IMR-90 (cell line): ENCODE measurements around the gene TFAP2E. TPM values are rescaled to one million over a fixed set of nuclear protein-coding genes. Genes with fewer than 3 reads are reported as not detected.
A peak's percentile ranks its signal among the peaks of the same experiment; 100 is the strongest.

Source experiments
- ATAC-seq: fragments of 200-7000 bp; cut with Tn5 transposase; 2 replicates; pipeline ENCODE4 v1.9.1; 2020; ENCODE audit warnings: low read depth, mild to moderate bottlenecking, moderate library complexity
- BruUV-seq: library from RNA; stranded (reverse); fragments of 400-500 nt; replicated peaks from 2 replicates; lab custom pipeline; 2021; lab: Mats Ljungman, UMichigan
- CTCF ChIA-PET: fragments of 300-600 bp; formaldehyde crosslinking; extraction: SDS; loops from one replicate; lab custom pipeline; 2021; ENCODE audit warnings: antibody characterized with exemption; lab: Yijun Ruan, JAX
- POLR2A ChIA-PET: fragments of 300-600 bp; sonication (Branson Sonifier 250); formaldehyde crosslinking; loops from one replicate; lab custom pipeline; 2022; ENCODE audit warnings: antibody characterized with exemption; ENCODE audit not compliant: unreplicated experiment; lab: Charles Lee
- DNase-seq: peaks from one replicate; pipeline ENCODE4 v3.0.0; 2013
- H2AFZ ChIP-seq: replicated peaks from 2 replicates; pipeline ENCODE3; 2013; ENCODE audit warnings: low read length, mild to moderate bottlenecking; ENCODE audit not compliant: poor library complexity
- H2AK5ac ChIP-seq: 2 replicates; pipeline ENCODE4 v1.6.1; 2013; ENCODE audit warnings: low read depth, low read length, inconsistent platforms
- H2AK9ac ChIP-seq: replicated peaks from 2 replicates; pipeline ENCODE3; 2013; ENCODE audit warnings: mild to moderate bottlenecking, low read depth, low read length, moderate library complexity; ENCODE audit not compliant: poor library complexity
- H2BK120ac ChIP-seq: 2 replicates; pipeline ENCODE4 v1.6.1; 2013; ENCODE audit warnings: low read depth, low read length, inconsistent platforms
- H2BK15ac ChIP-seq: 3 replicates; pipeline ENCODE4 v1.6.1; 2013; ENCODE audit warnings: low read depth, low read length, inconsistent platforms
- H2BK20ac ChIP-seq: 2 replicates; pipeline ENCODE4 v1.6.1; 2013; ENCODE audit warnings: low read depth, mild to moderate bottlenecking, inconsistent platforms, low read length, moderate library complexity
- H2BK5ac ChIP-seq: 2 replicates; pipeline ENCODE4 v1.6.1; 2013; ENCODE audit warnings: mild to moderate bottlenecking, low read depth, low read length, inconsistent platforms; ENCODE audit not compliant: poor library complexity, severe bottlenecking
- H3K14ac ChIP-seq: replicated peaks from 2 replicates; pipeline ENCODE4 v1.6.1; 2013; ENCODE audit warnings: low read depth, low read length, inconsistent platforms
- H3K18ac ChIP-seq: 2 replicates; pipeline ENCODE4 v1.6.1; 2013; ENCODE audit warnings: low read depth, low read length, control low read depth
- H3K23ac ChIP-seq: 2 replicates; pipeline ENCODE4 v1.6.1; 2013; ENCODE audit warnings: low read depth, low read length, inconsistent platforms
- H3K27ac ChIP-seq: 2 replicates; pipeline ENCODE4 v1.5.1; 2013; ENCODE audit warnings: mild to moderate bottlenecking, control low read depth, low read length; ENCODE audit not compliant: insufficient read depth
- H3K27me3 ChIP-seq: 2 replicates; pipeline ENCODE4 v1.6.1; 2013; ENCODE audit warnings: low read length; ENCODE audit not compliant: control insufficient read depth, insufficient read depth
- H3K36me3 ChIP-seq: 2 replicates; pipeline ENCODE4 v1.6.1; 2013; ENCODE audit warnings: low read length, mixed read lengths; ENCODE audit not compliant: control insufficient read depth, insufficient read depth
- H3K4ac ChIP-seq: 2 replicates; pipeline ENCODE4 v1.6.1; 2013; ENCODE audit warnings: low read depth, low read length, inconsistent platforms
- H3K4me1 ChIP-seq: 2 replicates; pipeline ENCODE4 v1.6.1; 2013; ENCODE audit warnings: low read length, mixed read lengths; ENCODE audit not compliant: control insufficient read depth, insufficient read depth
- H3K4me2 ChIP-seq: 2 replicates; pipeline ENCODE4 v1.6.1; 2013; ENCODE audit warnings: low read depth, mild to moderate bottlenecking, control low read depth, low read length, moderate library complexity
- H3K4me3 ChIP-seq: 2 replicates; pipeline ENCODE4 v1.5.1; 2013; ENCODE audit warnings: low read depth, mild to moderate bottlenecking, control low read depth, low read length, moderate library complexity; ENCODE audit not compliant: insufficient read depth
- H3K56ac ChIP-seq: 2 replicates; pipeline ENCODE4 v1.6.1; 2013; ENCODE audit warnings: low read length, inconsistent platforms; ENCODE audit not compliant: insufficient read depth; ENCODE audit errors: extremely low read depth
- H3K79me1 ChIP-seq, 2 experiments: 2 replicates each; pipeline ENCODE4 v1.6.1; 2013; ENCODE audit warnings: low read length in 2 of 2, inconsistent platforms in 1 of 2, low read depth in 1 of 2
- H3K9ac ChIP-seq: 2 replicates; pipeline ENCODE4 v1.6.1; 2013; ENCODE audit warnings: low read depth, low read length, control low read depth
- H3K9me1 ChIP-seq: 2 replicates; pipeline ENCODE4 v1.6.1; 2013; ENCODE audit warnings: low read length, inconsistent platforms; ENCODE audit not compliant: insufficient read depth
- H3K9me3 ChIP-seq: 2 replicates; pipeline ENCODE4 v1.6.1; 2013; ENCODE audit warnings: low read length; ENCODE audit not compliant: control insufficient read depth, insufficient read depth
- H4K20me1 ChIP-seq: 2 replicates; pipeline ENCODE4 v1.6.1; 2013; ENCODE audit warnings: low read length, inconsistent platforms; ENCODE audit not compliant: insufficient read depth
- H4K5ac ChIP-seq: 2 replicates; pipeline ENCODE4 v1.6.1; 2013; ENCODE audit warnings: mild to moderate bottlenecking, low read depth, low read length, control low read depth
- H4K8ac ChIP-seq, 2 experiments: 2 replicates each; pipeline ENCODE4 v1.6.1; 2013; ENCODE audit warnings: low read depth in 2 of 2, low read length in 2 of 2, control low read depth in 1 of 2, inconsistent platforms in 1 of 2
- H4K91ac ChIP-seq: 2 replicates; pipeline ENCODE4 v1.6.1; 2013; ENCODE audit warnings: low read depth, low read length, inconsistent platforms; ENCODE audit not compliant: insufficient read depth
- CHD1 ChIP-seq: IDR thresholded peaks from 2 replicates; pipeline ENCODE4 v1.6.1; 2012; ENCODE audit warnings: low read depth, low read length, improper control_type of control experiment
- SMC3 ChIP-seq: fragments of 150-350 bp; IDR thresholded peaks from 2 replicates; pipeline ENCODE4 v1.6.1; 2016; ENCODE audit warnings: low read depth, mild to moderate bottlenecking, antibody characterized with exemption, low read length, moderate library complexity
- WGBS, 2 experiments: methylation state at CpG; one replicate each; pipeline versions ENCODE4 v1.1.5 to v1.1.7; 2013; ENCODE audit warnings: missing lambda C conversion rate in 2 of 2; ENCODE audit not compliant: insufficient read length in 1 of 2; ENCODE audit errors: extremely low coverage in 2 of 2; 5-methylcytosine and 5-hydroxymethylcytosine counted together
- dilution Hi-C: fragments of 300-500 bp; cut with HindIII; formaldehyde crosslinking; loops from one replicate; pipeline ENCODE4 v1.14.3; 2018; ENCODE audit warnings: low sequenced_read_pairs; ENCODE audit not compliant: unreplicated experiment
- in situ Hi-C: fragments of 300-500 bp; cut with MboI; formaldehyde crosslinking; loops from 3 replicates; pipeline ENCODE4 v1.14.3; 2019; ENCODE audit warnings: low sequenced_read_pairs, inconsistent platforms, mixed read lengths
- intact Hi-C: fragments of 100-400 bp; cut with micrococcal nuclease; formaldehyde crosslinking; loops from 2 replicates; pipeline ENCODE4 v1.10.0; 2022
- polyA plus RNA-seq, 3 experiments: library from polyadenylated mRNA; depleted of rRNA; stranded (reverse); fragments of >200 nt; gene quantifications; 2 replicates each; pipeline ENCODE4 v1.2.3, GENCODE V29; 2012; ENCODE audit warnings: low replicate concordance in 1 of 3
- total RNA-seq: library from RNA; depleted of rRNA; stranded (reverse); fragments of >200 nt; gene quantifications from 2 replicates; pipeline ENCODE4 v1.2.3, GENCODE V29; 2012

The TFAP2E gene
- total and polyA plus RNA-seq, 2 of the 4 experiments (the other 2 are of a cell fraction), result under 0.01 to 0.19 TPM

DNA sequence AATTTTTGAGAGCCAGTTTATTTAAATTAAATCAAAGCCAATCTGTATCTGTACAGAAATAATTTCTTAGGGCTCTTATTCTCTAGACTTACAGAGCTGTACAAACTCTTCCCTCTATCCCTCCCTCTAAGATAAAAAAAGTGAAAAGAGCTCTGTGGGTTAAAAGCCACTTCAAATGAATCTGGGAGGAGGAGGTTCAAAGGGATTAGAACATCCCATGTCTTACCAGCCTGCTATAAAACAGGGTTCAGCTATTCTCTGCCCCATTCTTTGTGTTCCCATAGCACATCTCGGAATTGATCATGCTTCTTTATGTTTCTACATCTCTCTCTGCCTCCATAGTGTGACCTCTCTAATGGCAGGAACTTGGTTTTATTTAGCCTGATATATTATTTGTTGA, 35.3 kb upstream of the TFAP2E start:
- Histone ChIP-seq H4K5ac (no peak overlapping the region; the same call in 1 of the 2 replicates), H3K27me3 (no peaks in the 10 kb centered on the region), H3K56ac (no peak overlapping the region; the same call in 1 of the 2 replicates), H3K9ac (no peak overlapping the region), H3K79me1 (peaks cover 39 to 67% of the 10 kb centered on the region in 2 experiments), H4K8ac (peak overlapping the region in 1 of 2 experiments; percentile 53; a peak in 1 of 4 replicates), H3K9me1 (peaks cover 24% of the 10 kb centered on the region), H3K4me1 (peaks cover 25% of the 10 kb centered on the region), H2AFZ (no peak overlapping the region), H3K36me3 (peaks cover 1% of the 10 kb centered on the region; the same call in 1 of the 2 replicates), H3K4ac (no peak overlapping the region), H2BK15ac (no peak overlapping the region), H3K18ac (0 out of 2 replicates have a peak overlapping the region, but pooled peaks have one; percentile 16), H3K4me3 (no peak overlapping the region), H2BK120ac (0 out of 2 replicates have a peak overlapping the region, but pooled peaks have one; percentile 4), H4K91ac (no peak overlapping the region), H3K14ac (peak overlapping the region; percentile 61; the same call in 1 of the 2 replicates), H4K20me1 (peaks cover 21% of the 10 kb centered on the region; the same call in 1 of the 2 replicates), H3K9me3 (no peaks in the 10 kb centered on the region), H3K23ac (0 out of 2 replicates have a peak overlapping the region, but pooled peaks have one; percentile 38), H3K27ac (no peak overlapping the region), H3K4me2 (no peak overlapping the region), H2AK5ac (peak overlapping the region; percentile 43; the same call in 1 of the 2 replicates), H2BK5ac (no peak overlapping the region), H2BK20ac (no peak overlapping the region), H2AK9ac (no peak overlapping the region)
- TF ChIP-seq CHD1, result no peak
- no peak for TF ChIP-seq SMC3
- dilution Hi-C loops, result no loop called here
- BruUV-seq, result no TSS peak
- DNase-seq (no peak), ATAC-seq (no peak)
- no CpG with 5 or more reads among the region's 1 CpG for WGBS, 2 experiments
- ChIA-PET CTCF (interaction anchor here (0.6 to 1.1 kb wide), 2 partner anchors 43 to 86 kb away, joined by 3 to 4 read pairs; no protein-coding TSS in a partner anchor), POLR2A (interaction anchor here (0.6 kb wide), 1 partner anchor 678 kb away, joined by 3 read pairs; the partner anchor contains the start of gene SMIM12)
- intact Hi-C loops, result loop anchor here (2.0 kb wide), 1 partner anchor 83 kb away; no protein-coding TSS in a partner anchor
- in situ Hi-C loops, result no loop called here
